Neural crest cell (in vitro differentiated cells): ENCODE measurements around the gene VPS37C. TPM values are rescaled to one million over a fixed set of nuclear protein-coding genes. Genes with fewer than 3 reads are reported as not detected.

ENCODE experiments used
- DNase-seq: peaks from one replicate; pipeline ENCODE4 v3.0.0; 2021; ENCODE audit warnings: low read depth, mixed read lengths, low spot score
- H3K27ac Mint-ChIP-seq: one replicate; pipeline ENCODE4 v1.8.0; 2021; ENCODE audit warnings: mild to moderate bottlenecking, mixed read lengths; ENCODE audit not compliant: unreplicated experiment
- H3K27me3 Mint-ChIP-seq: 2 replicates; pipeline ENCODE4 v1.8.0; 2021; ENCODE audit warnings: low read depth, mild to moderate bottlenecking, mixed read lengths
- H3K36me3 Mint-ChIP-seq: 2 replicates; pipeline ENCODE4 v1.8.0; 2021; ENCODE audit warnings: low read depth, mild to moderate bottlenecking, mixed read lengths
- H3K4me1 Mint-ChIP-seq: 2 replicates; pipeline ENCODE4 v1.8.0; 2021; ENCODE audit warnings: mixed read lengths
- H3K4me3 Mint-ChIP-seq: one replicate; pipeline ENCODE4 v1.8.0; 2021; ENCODE audit warnings: mild to moderate bottlenecking, mixed read lengths
- H3K9me3 Mint-ChIP-seq: 2 replicates; pipeline ENCODE4 v1.8.0; 2021; ENCODE audit warnings: mixed read lengths
- total RNA-seq: library from RNA; stranded (reverse); gene quantifications from 2 replicates; pipeline ENCODE4 v1.2.1, GENCODE V29; 2021
- TF ChIP-seq, protein P1 (sequence below): fragments of 200-600 bp; sonication (generic); conservative IDR thresholded peaks from 2 replicates; pipeline ENCODE4 v1.5.0; 2021; ENCODE audit warnings: antibody characterized with exemption, mild to moderate bottlenecking

Gene VPS37C
- total RNA-seq, 1 donor from 2014 or later = 25.8 TPM

DNA sequence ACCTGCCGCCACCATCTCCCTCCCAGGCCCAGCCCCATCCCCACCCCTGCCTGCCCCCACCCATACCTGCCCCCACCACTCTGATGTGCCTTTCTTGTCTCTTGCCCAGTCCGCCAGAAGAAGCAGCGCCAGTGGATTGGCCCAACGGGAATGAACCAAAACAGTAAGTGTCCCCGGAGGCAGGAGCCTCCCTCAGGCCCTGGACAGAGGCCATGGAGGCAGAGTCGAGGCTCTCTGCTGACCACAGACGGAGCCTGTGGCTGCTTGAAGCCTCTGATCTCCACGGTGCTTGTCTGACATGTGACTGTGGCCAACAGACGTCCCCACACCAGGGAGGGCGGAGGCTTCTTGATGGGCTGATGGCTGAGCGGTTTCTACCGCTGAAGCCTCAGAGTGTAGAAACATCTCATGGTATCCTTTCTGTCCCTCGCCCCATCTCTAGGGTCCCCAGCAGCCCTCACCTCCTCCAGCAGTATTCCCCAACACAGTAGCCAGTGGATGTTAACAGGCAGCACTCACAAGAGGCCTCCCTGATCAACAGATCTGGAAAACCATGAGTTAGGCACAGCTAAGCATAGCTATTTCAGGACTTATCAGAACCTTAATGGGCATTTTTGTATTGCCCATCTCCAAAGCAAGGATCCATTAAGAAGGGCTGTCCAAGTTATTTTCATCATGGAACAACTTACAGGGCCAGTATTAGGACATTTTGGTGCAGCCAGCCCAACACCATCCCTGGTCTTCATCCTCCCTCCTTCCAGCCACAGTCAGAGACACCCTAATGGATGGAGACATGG is 37.3 kb downstream of the VPS37C start:
- Mint-ChIP-seq H3K27ac (no peak overlapping the region), H3K36me3 (no peaks in the 10 kb centered on the region), H3K9me3 (no peaks in the 10 kb centered on the region), H3K4me1 (no peaks in the 10 kb centered on the region), H3K4me3 (no peak overlapping the region), H3K27me3 (no peaks in the 10 kb centered on the region)
- TF ChIP-seq, protein P1, sequence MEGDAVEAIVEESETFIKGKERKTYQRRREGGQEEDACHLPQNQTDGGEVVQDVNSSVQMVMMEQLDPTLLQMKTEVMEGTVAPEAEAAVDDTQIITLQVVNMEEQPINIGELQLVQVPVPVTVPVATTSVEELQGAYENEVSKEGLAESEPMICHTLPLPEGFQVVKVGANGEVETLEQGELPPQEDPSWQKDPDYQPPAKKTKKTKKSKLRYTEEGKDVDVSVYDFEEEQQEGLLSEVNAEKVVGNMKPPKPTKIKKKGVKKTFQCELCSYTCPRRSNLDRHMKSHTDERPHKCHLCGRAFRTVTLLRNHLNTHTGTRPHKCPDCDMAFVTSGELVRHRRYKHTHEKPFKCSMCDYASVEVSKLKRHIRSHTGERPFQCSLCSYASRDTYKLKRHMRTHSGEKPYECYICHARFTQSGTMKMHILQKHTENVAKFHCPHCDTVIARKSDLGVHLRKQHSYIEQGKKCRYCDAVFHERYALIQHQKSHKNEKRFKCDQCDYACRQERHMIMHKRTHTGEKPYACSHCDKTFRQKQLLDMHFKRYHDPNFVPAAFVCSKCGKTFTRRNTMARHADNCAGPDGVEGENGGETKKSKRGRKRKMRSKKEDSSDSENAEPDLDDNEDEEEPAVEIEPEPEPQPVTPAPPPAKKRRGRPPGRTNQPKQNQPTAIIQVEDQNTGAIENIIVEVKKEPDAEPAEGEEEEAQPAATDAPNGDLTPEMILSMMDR = no peak
- no peak for DNase-seq

- no peaks in the 10 kb centered on the region for H3K9me3 Mint-ChIP-seq
- no peaks in the 10 kb centered on the region for H3K36me3 Mint-ChIP-seq
- no peaks in the 10 kb centered on the region for H3K4me1 Mint-ChIP-seq
- no peaks in the 10 kb centered on the region for H3K27me3 Mint-ChIP-seq
- no peak overlapping the region for H3K27ac Mint-ChIP-seq
- DNase-seq = no peak
- TF ChIP-seq, protein P1 = no peak
- H3K4me3 Mint-ChIP-seq = no peak overlapping the region
Measured at GRCh38 chr11:61122761-61123160, 38.5 kb downstream of the VPS37C start.

DNA sequence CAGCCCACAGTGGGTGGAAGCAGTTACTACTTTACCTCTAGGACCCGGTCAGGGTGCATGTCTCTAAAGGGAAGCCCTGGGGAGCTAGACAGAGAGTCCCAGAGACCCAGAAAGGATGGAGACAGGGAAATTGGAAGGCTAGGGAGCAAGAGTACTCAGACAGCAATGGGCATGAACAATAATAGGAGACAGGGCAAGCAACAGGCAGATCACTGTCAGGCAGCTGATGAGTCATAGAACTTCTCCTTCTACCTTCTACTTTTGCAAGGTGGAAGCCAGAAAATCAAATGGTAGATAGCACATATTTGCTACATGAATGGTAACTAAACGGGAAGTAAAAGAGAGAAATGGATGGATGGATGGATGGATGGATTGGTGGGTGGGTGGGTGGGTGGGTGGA is 39.3 kb downstream of the VPS37C start:
- Mint-ChIP-seq H3K27me3 (no peaks in the 10 kb centered on the region), H3K4me1 (peaks cover 3% of the 10 kb centered on the region), H3K9me3 (no peaks in the 10 kb centered on the region), H3K36me3 (no peaks in the 10 kb centered on the region), H3K27ac (no peak overlapping the region), H3K4me3 (no peak overlapping the region)
- DNase-seq = no peak
- TF ChIP-seq, protein P1 = no peak

DNA sequence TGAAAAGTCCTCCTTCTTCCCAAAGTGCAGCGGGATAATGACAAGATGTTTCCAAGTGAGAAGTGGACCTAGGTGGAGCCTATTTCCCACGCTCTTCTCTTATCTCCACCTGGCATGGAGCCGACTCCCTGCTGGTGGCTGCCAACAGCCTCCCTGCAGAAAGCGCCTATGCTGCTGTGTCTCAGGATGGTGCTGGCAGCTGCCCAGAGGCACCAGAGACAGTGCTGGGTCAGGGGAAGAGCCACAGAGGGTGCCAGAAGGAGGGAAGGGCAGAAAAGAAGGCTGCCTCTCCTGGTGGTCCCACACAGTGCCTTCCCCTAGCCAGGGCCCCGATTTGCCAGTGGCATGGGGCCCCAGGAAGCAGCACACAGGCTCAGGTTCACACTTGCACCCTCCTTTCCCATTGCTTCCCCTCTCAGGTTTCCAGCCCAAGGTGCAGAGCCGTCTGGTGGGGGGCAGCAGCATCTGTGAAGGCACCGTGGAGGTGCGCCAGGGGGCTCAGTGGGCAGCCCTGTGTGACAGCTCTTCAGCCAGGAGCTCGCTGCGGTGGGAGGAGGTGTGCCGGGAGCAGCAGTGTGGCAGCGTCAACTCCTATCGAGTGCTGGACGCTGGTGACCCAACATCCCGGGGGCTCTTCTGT is 39.9 kb downstream of the VPS37C start:
- TF ChIP-seq, protein P1 = no peak
- H3K4me3 Mint-ChIP-seq = no peak overlapping the region
- H3K36me3 Mint-ChIP-seq = no peaks in the 10 kb centered on the region
- no peaks in the 10 kb centered on the region for H3K27me3 Mint-ChIP-seq
- H3K4me1 Mint-ChIP-seq = peaks cover 7% of the 10 kb centered on the region
- H3K27ac Mint-ChIP-seq = no peak overlapping the region
- no peaks in the 10 kb centered on the region for H3K9me3 Mint-ChIP-seq
- DNase-seq = no peak

DNA sequence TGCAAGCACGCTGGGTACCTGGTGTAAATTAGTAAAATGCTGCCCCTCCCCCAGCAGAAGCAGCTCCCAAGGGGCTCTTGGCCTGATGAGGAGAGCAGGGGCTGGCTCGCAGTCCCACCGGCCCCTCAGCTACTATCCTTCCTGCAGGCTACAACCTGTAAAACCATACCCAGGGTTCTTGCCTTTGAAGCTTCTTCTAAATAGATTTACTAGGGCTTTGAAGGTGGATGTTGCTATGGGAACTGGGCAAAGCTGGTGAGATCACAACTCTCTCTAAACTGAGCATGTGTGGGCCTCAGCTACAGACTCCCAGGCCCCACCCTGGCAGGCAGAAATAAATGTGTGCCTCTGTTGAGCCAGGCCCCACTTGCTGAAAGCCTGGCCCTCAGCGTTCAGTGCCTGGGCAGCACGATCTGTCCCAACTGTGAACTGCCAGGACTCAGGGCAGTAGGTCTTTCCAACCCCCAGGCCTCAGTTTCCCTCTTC is 40.5 kb downstream of the VPS37C start:
- H3K4me3 Mint-ChIP-seq = no peak overlapping the region
- no peaks in the 10 kb centered on the region for H3K36me3 Mint-ChIP-seq
- DNase-seq = no peak
- no peak overlapping the region for H3K27ac Mint-ChIP-seq
- no peaks in the 10 kb centered on the region for H3K27me3 Mint-ChIP-seq
- TF ChIP-seq, protein P1 = no peak
- H3K4me1 Mint-ChIP-seq = peaks cover 7% of the 10 kb centered on the region
- no peaks in the 10 kb centered on the region for H3K9me3 Mint-ChIP-seq
